Mammary epithelial cell (primary cell): ENCODE data around the gene CFAP57.

Experiments
- CTCF ChIP-seq, 2 donors: IDR thresholded peaks in 1 of 2; conservative IDR thresholded peaks in 1 of 2; 2 replicates each; pipeline ENCODE4 v1.5.1; 2011 to 2012; ENCODE audit warnings: inconsistent platforms in 2 of 2, low read length in 2 of 2, mild to moderate bottlenecking in 2 of 2, control low read depth in 1 of 2, low read depth in 1 of 2; ENCODE audit not compliant: insufficient read depth in 1 of 2; ENCODE audit errors: extremely low read depth in 1 of 2
- EZH2 ChIP-seq: IDR thresholded peaks from 2 replicates; pipeline ENCODE4 v1.6.1; 2012; ENCODE audit warnings: low read length, inconsistent platforms, borderline replicate concordance

GRCh38 chr1:43251024-43251423, 78.9 kb downstream of the CFAP57 start:
- TF ChIP-seq EZH2 (no peak), CTCF (conservative IDR thresholded peaks at IDR 0.05 in 1 of 2, IDR thresholded peaks at IDR 0.05 in 1 of 2; ENCODE audit: extremely low read depth in 1 of 2, insufficient read depth in 1 of 2, low read depth in 1 of 2, low read length in 2 of 2) (no peak)
